HEK293T (cell line): ENCODE results near the gene FGF14.

ENCODE experiments used
- CTCF ChIA-PET: fragments of 350-600 bp; formaldehyde crosslinking; extraction: SDS; loops from one replicate; lab custom pipeline; 2021; ENCODE audit warnings: antibody characterized with exemption, inconsistent platforms; lab: Yijun Ruan, JAX
- POLR2A ChIA-PET: fragments of 350-600 bp; formaldehyde crosslinking; extraction: SDS; loops from one replicate; lab custom pipeline; 2020; ENCODE audit warnings: antibody characterized with exemption, inconsistent platforms; lab: Yijun Ruan, JAX
- DNase-seq: peaks from one replicate; pipeline ENCODE4 v3.0.0; 2012; ENCODE audit warnings: mixed read lengths; ENCODE audit errors: extremely low spot score
- ARNT ChIP-seq: fragments of 450-650 bp; IDR thresholded peaks from 2 replicates; pipeline ENCODE4 v1.6.1; 2017; ENCODE audit warnings: mild to moderate bottlenecking
- BHLHE40 ChIP-seq: fragments of 450-650 bp; IDR thresholded peaks from 2 replicates; pipeline ENCODE4 v1.6.1; 2016; ENCODE audit warnings: mild to moderate bottlenecking, moderate library complexity, borderline replicate concordance
- CTBP1 ChIP-seq: fragments of 450-650 bp; IDR thresholded peaks from 2 replicates; pipeline ENCODE4 v1.6.1; 2016; ENCODE audit warnings: borderline replicate concordance
- ELF4 ChIP-seq: fragments of 450-650 bp; IDR thresholded peaks from 2 replicates; pipeline ENCODE4 v1.6.1; 2017; ENCODE audit warnings: antibody characterized with exemption
- FOXA1 ChIP-seq: fragments of 450-650 bp; IDR thresholded peaks from 2 replicates; pipeline ENCODE4 v1.6.1; 2016; ENCODE audit warnings: mild to moderate bottlenecking
- FOXK2 ChIP-seq: fragments of 450-650 bp; IDR thresholded peaks from 2 replicates; pipeline ENCODE4 v1.6.1; 2016; ENCODE audit warnings: mild to moderate bottlenecking
- FOXM1 ChIP-seq: fragments of 450-650 bp; IDR thresholded peaks from 2 replicates; pipeline ENCODE4 v1.6.1; 2017; ENCODE audit warnings: mild to moderate bottlenecking, borderline replicate concordance
- HDGF ChIP-seq: fragments of 450-650 bp; IDR thresholded peaks from 2 replicates; pipeline ENCODE4 v1.6.1; 2017; ENCODE audit warnings: antibody characterized with exemption, borderline replicate concordance
- L3MBTL2 ChIP-seq: fragments of 450-650 bp; conservative IDR thresholded peaks from 2 replicates; pipeline ENCODE4 v1.6.1; 2016; ENCODE audit warnings: mild to moderate bottlenecking
- LEF1 ChIP-seq: fragments of 450-650 bp; IDR thresholded peaks from 2 replicates; pipeline ENCODE4 v1.6.1; 2017; ENCODE audit warnings: mild to moderate bottlenecking, borderline replicate concordance
- NFRKB ChIP-seq: fragments of 450-650 bp; IDR thresholded peaks from 2 replicates; pipeline ENCODE4 v1.6.1; 2016; ENCODE audit warnings: mild to moderate bottlenecking, moderate library complexity
- PKNOX1 ChIP-seq: fragments of 450-650 bp; IDR thresholded peaks from 2 replicates; pipeline ENCODE4 v1.6.1; 2016
- SP1 ChIP-seq: fragments of 450-650 bp; IDR thresholded peaks from 2 replicates; pipeline ENCODE4 v1.6.1; 2017
- SUZ12 ChIP-seq: fragments of 450-650 bp; IDR thresholded peaks from 2 replicates; pipeline ENCODE4 v1.6.1; 2016; ENCODE audit warnings: mild to moderate bottlenecking
- TARDBP ChIP-seq: fragments of 450-650 bp; IDR thresholded peaks from 2 replicates; pipeline ENCODE4 v1.6.1; 2016
- ZNF384 ChIP-seq: fragments of 450-650 bp; IDR thresholded peaks from 2 replicates; pipeline ENCODE4 v1.6.1; 2016

The FGF14 gene

GRCh38 chr13:101837288-101837687 is 564.6 kb downstream of the FGF14 start:
- DNase-seq = no peak
- CTCF ChIA-PET = no interaction called here
- TF ChIP-seq BHLHE40 = no peak
- TF ChIP-seq NFRKB = no peak
- TF ChIP-seq FOXA1 = no peak
- no peak for TF ChIP-seq LEF1
- TF ChIP-seq SUZ12 = no peak
- TF ChIP-seq HDGF = no peak
- no peak for TF ChIP-seq FOXK2
- no peak for TF ChIP-seq ELF4
- no peak for TF ChIP-seq ZNF384
- no peak for TF ChIP-seq TARDBP
- TF ChIP-seq SP1 = no peak
- no peak for TF ChIP-seq L3MBTL2
- TF ChIP-seq CTBP1 = no peak
- TF ChIP-seq ARNT = no peak
- no peak for TF ChIP-seq PKNOX1
- POLR2A ChIA-PET = no interaction called here

- TF ChIP-seq L3MBTL2 (no peak), ARNT (no peak), FOXK2 (no peak), SP1 (no peak), CTBP1 (no peak), LEF1 (no peak), TARDBP (no peak), HDGF (no peak), BHLHE40 (no peak), FOXM1 (no peak), ZNF384 (no peak)
- DNase-seq = no peak
- POLR2A ChIA-PET = no interaction called here
- CTCF ChIA-PET = no interaction called here
Observed at GRCh38 chr13:101835920-101836319, 565.9 kb downstream of the FGF14 start.

GRCh38 chr13:101833671-101834070 is 568.2 kb downstream of the FGF14 start:
- ChIA-PET CTCF (no interaction called here), POLR2A (no interaction called here)
- DNase-seq = no peak
- no peak for TF ChIP-seq SP1
- TF ChIP-seq ARNT = no peak
- no peak for TF ChIP-seq FOXA1
- no peak for TF ChIP-seq ZNF384
- no peak for TF ChIP-seq LEF1

- ChIA-PET CTCF (no interaction called here), POLR2A (no interaction called here)
- TF ChIP-seq TARDBP (no peak), L3MBTL2 (no peak), SP1 (no peak), NFRKB (no peak), ZNF384 (no peak), LEF1 (no peak), FOXA1 (no peak), CTBP1 (no peak)
- no peak for DNase-seq
Observed at GRCh38 chr13:101830035-101830434, 571.8 kb downstream of the FGF14 start.

- CTCF ChIA-PET = no interaction called here
- no peak for TF ChIP-seq LEF1
- no peak for TF ChIP-seq ARNT
- no peak for TF ChIP-seq FOXA1
- no peak for TF ChIP-seq SP1
- DNase-seq = no peak
- POLR2A ChIA-PET = no interaction called here
Observed at GRCh38 chr13:101829484-101829883, 572.4 kb downstream of the FGF14 start.

GRCh38 chr13:101828119-101828518 is 573.7 kb downstream of the FGF14 start:
- no peak for DNase-seq
- TF ChIP-seq ELF4 (no peak), L3MBTL2 (no peak), CTBP1 (no peak), LEF1 (no peak), ZNF384 (no peak), HDGF (no peak)
- ChIA-PET CTCF (no interaction called here), POLR2A (no interaction called here)

- ChIA-PET CTCF (no interaction called here), POLR2A (no interaction called here)
- TF ChIP-seq CTBP1 (no peak), PKNOX1 (no peak), FOXK2 (no peak)
- no peak for DNase-seq
Observed at GRCh38 chr13:101817898-101818297, 584.0 kb downstream of the FGF14 start.

GRCh38 chr13:101811881-101812280 is 590.0 kb downstream of the FGF14 start:
- CTCF ChIA-PET = no interaction called here
- DNase-seq = no peak
- TF ChIP-seq TARDBP = no peak
- no peak for TF ChIP-seq ZNF384
- no peak for TF ChIP-seq HDGF
- no peak for TF ChIP-seq PKNOX1
- TF ChIP-seq SUZ12 = no peak
- no peak for TF ChIP-seq LEF1
- no peak for TF ChIP-seq FOXK2
- TF ChIP-seq ARNT = no peak
- no peak for TF ChIP-seq SP1
- TF ChIP-seq CTBP1 = no peak
- POLR2A ChIA-PET = no interaction called here
